Measurements from ENCODE around the gene USH2A. TPM values are rescaled to one million over a fixed set of nuclear protein-coding genes. Genes with fewer than 3 reads are reported as not detected.

Gene USH2A
- total RNA-seq, 4 donors from 2014 or later: under 0.01 to 2.0 (median 0.22) TPM; not detected in 1

GRCh38 chr1:215780641-215781040 lies 642.6 kb downstream of the USH2A start:
- Histone ChIP-seq H3K4me3 (replicated peaks in 1 of 3) (no peak overlapping the region), H3K4me1 (no peaks in the 10 kb centered on the region)

GRCh38 chr1:215780139-215780538 lies 643.1 kb downstream of the USH2A start:
- no peak for DNase-seq
- Histone ChIP-seq H3K4me1 (no peaks in the 10 kb centered on the region), H3K36me3 (no peaks in the 10 kb centered on the region), H3K9me3 (no peaks in the 10 kb centered on the region), H3K27ac (no peak overlapping the region), H3K4me3 (replicated peaks in 1 of 3) (no peak overlapping the region), H3K27me3 (no peaks in the 10 kb centered on the region)
- intact Hi-C loops (cut with DNase I): no loop called here
- 55 to 56% methylated on average over 2 of the region's 2 CpGs for WGBS, 2 donors
- TF ChIP-seq POLR2A (IDR thresholded peaks at IDR 0.05) (no peak), CTCF (IDR thresholded peaks at IDR 0.05) (no peak)

More at GRCh38 chr1:215780641-215781040, 642.6 kb downstream of the USH2A start:
- H3K36me3 ChIP-seq: no peaks in the 10 kb centered on the region
- no peak for DNase-seq
- no peaks in the 10 kb centered on the region for H3K9me3 ChIP-seq
- no peaks in the 10 kb centered on the region for H3K27me3 ChIP-seq
- TF ChIP-seq POLR2A (IDR thresholded peaks at IDR 0.05) (no peak), CTCF (IDR thresholded peaks at IDR 0.05) (no peak)
- no peak overlapping the region for H3K27ac ChIP-seq
- intact Hi-C loops (cut with DNase I): no loop called here

GRCh38 chr1:215779729-215780128 lies 643.5 kb downstream of the USH2A start:
- H3K4me1 ChIP-seq: no peaks in the 10 kb centered on the region
- 79% methylated on average over 7 of the region's 7 CpGs for WGBS, 2 donors
- no peak overlapping the region for H3K27ac ChIP-seq
- no peaks in the 10 kb centered on the region for H3K36me3 ChIP-seq
- no peak overlapping the region for H3K4me3 ChIP-seq (replicated peaks in 1 of 3)
- H3K9me3 ChIP-seq: no peaks in the 10 kb centered on the region
- no peaks in the 10 kb centered on the region for H3K27me3 ChIP-seq
- intact Hi-C loops (cut with DNase I): no loop called here
- no peak for TF ChIP-seq CTCF (IDR thresholded peaks at IDR 0.05)
- no peak for TF ChIP-seq POLR2A (IDR thresholded peaks at IDR 0.05)
- DNase-seq: no peak

- TF ChIP-seq POLR2A (IDR thresholded peaks at IDR 0.05): no peak
- TF ChIP-seq CTCF (IDR thresholded peaks at IDR 0.05): no peak
- intact Hi-C loops (cut with DNase I): no loop called here
These were observed 645.8 kb downstream of the USH2A start for GRCh38 chr1:215777370-215777925.

GRCh38 chr1:215776336-215776735 lies 646.9 kb downstream of the USH2A start:
- Histone ChIP-seq H3K27me3 (no peaks in the 10 kb centered on the region), H3K27ac (no peak overlapping the region), H3K4me3 (replicated peaks in 1 of 3) (no peak overlapping the region), H3K9me3 (no peaks in the 10 kb centered on the region), H3K4me1 (no peaks in the 10 kb centered on the region), H3K36me3 (no peaks in the 10 kb centered on the region)
- DNase-seq: no peak
- TF ChIP-seq CTCF (IDR thresholded peaks at IDR 0.05): no peak
- TF ChIP-seq POLR2A (IDR thresholded peaks at IDR 0.05): no peak
- 79 to 91% methylated on average over 5 of the region's 5 CpGs for WGBS, 2 donors
- intact Hi-C loops (cut with DNase I): no loop called here

More at GRCh38 chr1:215777370-215777925, 645.8 kb downstream of the USH2A start:
- Histone ChIP-seq H3K9me3 (no peaks in the 10 kb centered on the region), H3K27me3 (no peaks in the 10 kb centered on the region), H3K36me3 (no peaks in the 10 kb centered on the region), H3K4me1 (no peaks in the 10 kb centered on the region), H3K4me3 (replicated peaks in 1 of 3) (no peak overlapping the region), H3K27ac (no peak overlapping the region)
- DNase-seq: no peak
- 78 to 81% methylated on average over 5 of the region's 5 CpGs for WGBS, 2 donors
